ENCODE results near the gene ZP4. TPM values are rescaled to one million over a fixed set of nuclear protein-coding genes. Genes with fewer than 3 reads are reported as not detected.
A peak's percentile ranks its signal among the peaks of the same experiment; 100 is the strongest.

The ZP4 gene
- total RNA-seq, 1 donor from 2014 or later, result not detected

- TF ChIP-seq, protein P1, sequence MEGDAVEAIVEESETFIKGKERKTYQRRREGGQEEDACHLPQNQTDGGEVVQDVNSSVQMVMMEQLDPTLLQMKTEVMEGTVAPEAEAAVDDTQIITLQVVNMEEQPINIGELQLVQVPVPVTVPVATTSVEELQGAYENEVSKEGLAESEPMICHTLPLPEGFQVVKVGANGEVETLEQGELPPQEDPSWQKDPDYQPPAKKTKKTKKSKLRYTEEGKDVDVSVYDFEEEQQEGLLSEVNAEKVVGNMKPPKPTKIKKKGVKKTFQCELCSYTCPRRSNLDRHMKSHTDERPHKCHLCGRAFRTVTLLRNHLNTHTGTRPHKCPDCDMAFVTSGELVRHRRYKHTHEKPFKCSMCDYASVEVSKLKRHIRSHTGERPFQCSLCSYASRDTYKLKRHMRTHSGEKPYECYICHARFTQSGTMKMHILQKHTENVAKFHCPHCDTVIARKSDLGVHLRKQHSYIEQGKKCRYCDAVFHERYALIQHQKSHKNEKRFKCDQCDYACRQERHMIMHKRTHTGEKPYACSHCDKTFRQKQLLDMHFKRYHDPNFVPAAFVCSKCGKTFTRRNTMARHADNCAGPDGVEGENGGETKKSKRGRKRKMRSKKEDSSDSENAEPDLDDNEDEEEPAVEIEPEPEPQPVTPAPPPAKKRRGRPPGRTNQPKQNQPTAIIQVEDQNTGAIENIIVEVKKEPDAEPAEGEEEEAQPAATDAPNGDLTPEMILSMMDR (IDR thresholded peaks at IDR 0.05; ENCODE audit: insufficient read depth, low read length, poor library complexity, severe bottlenecking), result no peak
- no peak overlapping the region for H3K4me3 ChIP-seq (ENCODE audit: low read depth, low read length)
- no peaks in the 10 kb centered on the region for H3K27me3 ChIP-seq (ENCODE audit: control insufficient read depth, insufficient read depth, low read length)
- no peaks in the 10 kb centered on the region for H3K36me3 ChIP-seq (ENCODE audit: control insufficient read depth, insufficient read depth, low read length)
- no peak for DNase-seq (ENCODE audit: low read depth)
These were observed 544 bp upstream of the ZP4 start for GRCh38 chr1:237891266-237891665.

DNA sequence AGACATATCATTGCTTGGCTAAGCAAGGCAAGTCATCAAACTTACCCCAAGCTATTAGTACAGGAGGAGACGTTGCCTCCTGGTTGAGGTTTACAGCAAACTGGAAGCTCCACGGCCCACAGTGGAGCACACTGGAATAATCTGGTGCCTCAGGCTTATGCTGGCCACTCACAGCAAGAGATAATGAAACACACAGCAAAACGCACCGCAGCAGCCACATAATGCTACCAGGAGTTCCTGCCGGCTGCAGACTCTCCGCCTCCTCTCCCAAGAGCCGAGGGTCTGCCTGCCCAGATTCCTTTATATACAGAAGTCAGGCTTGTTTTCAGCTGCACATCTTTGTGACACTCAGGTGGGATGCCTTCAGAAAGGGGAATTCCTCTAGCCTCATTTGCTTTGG is 306 bp downstream of the ZP4 start:
- Histone ChIP-seq H3K36me3 (ENCODE audit: control insufficient read depth, insufficient read depth, low read length) (no peaks in the 10 kb centered on the region), H3K27me3 (ENCODE audit: control insufficient read depth, insufficient read depth, low read length) (no peaks in the 10 kb centered on the region), H3K4me3 (ENCODE audit: low read depth, low read length) (no peak overlapping the region)
- no peak for DNase-seq (ENCODE audit: low read depth)
- TF ChIP-seq, protein P1 (IDR thresholded peaks at IDR 0.05; ENCODE audit: insufficient read depth, low read length, poor library complexity, severe bottlenecking), result no peak

DNA sequence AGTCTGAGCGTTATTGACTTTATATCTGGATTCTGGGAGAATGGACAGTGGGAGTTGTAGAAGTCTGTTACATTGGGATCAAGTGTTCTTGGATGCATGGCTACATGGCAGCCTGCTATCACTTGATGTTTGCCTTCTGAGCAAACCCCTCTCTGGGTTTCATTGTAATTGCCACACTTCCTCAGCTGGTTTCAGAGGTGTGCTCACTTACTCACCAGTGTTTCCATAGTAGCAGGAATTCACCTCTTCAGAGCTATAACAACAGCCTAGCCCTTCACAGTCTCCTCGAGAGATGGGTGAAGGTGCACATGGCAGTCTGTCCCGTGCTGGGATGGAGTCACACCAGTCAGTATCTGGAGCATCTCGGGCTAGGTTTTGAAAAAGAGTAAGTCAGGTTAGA is 2.6 kb downstream of the ZP4 start:
- H3K27me3 ChIP-seq (ENCODE audit: control insufficient read depth, insufficient read depth, low read length), result no peaks in the 10 kb centered on the region
- DNase-seq (ENCODE audit: low read depth), result no peak
- H3K36me3 ChIP-seq (ENCODE audit: control insufficient read depth, insufficient read depth, low read length), result no peaks in the 10 kb centered on the region
- TF ChIP-seq, protein P1 (IDR thresholded peaks at IDR 0.05; ENCODE audit: insufficient read depth, low read length, poor library complexity, severe bottlenecking), result no peak
- no peak overlapping the region for H3K4me3 ChIP-seq (ENCODE audit: low read depth, low read length)

GRCh38 chr1:237887542-237887941 is 3.2 kb downstream of the ZP4 start:
- no peaks in the 10 kb centered on the region for H3K27me3 ChIP-seq (ENCODE audit: control insufficient read depth, insufficient read depth, low read length)
- no peaks in the 10 kb centered on the region for H3K36me3 ChIP-seq (ENCODE audit: control insufficient read depth, insufficient read depth, low read length)
- no peak for DNase-seq (ENCODE audit: low read depth)
- H3K4me3 ChIP-seq (ENCODE audit: low read depth, low read length), result no peak overlapping the region
- TF ChIP-seq, protein P1 (IDR thresholded peaks at IDR 0.05; ENCODE audit: insufficient read depth, low read length, poor library complexity, severe bottlenecking), result no peak

- Histone ChIP-seq H3K36me3 (ENCODE audit: control insufficient read depth, insufficient read depth, low read length) (no peaks in the 10 kb centered on the region), H3K27me3 (ENCODE audit: control insufficient read depth, insufficient read depth, low read length) (no peaks in the 10 kb centered on the region), H3K4me3 (ENCODE audit: low read depth, low read length) (no peak overlapping the region)
- DNase-seq (ENCODE audit: low read depth), result no peak
- TF ChIP-seq, protein P1 (IDR thresholded peaks at IDR 0.05; ENCODE audit: insufficient read depth, low read length, poor library complexity, severe bottlenecking), result no peak
These were observed 6.5 kb downstream of the ZP4 start for GRCh38 chr1:237884237-237884636.

GRCh38 chr1:237879195-237879594 is 11.5 kb downstream of the ZP4 start:
- Histone ChIP-seq H3K27me3 (ENCODE audit: control insufficient read depth, insufficient read depth, low read length) (no peaks in the 10 kb centered on the region), H3K36me3 (ENCODE audit: control insufficient read depth, insufficient read depth, low read length) (no peaks in the 10 kb centered on the region), H3K4me3 (ENCODE audit: low read depth, low read length) (no peak overlapping the region)
- peak; percentile 87 for DNase-seq (ENCODE audit: low read depth)
- TF ChIP-seq, protein P1 (IDR thresholded peaks at IDR 0.05; ENCODE audit: insufficient read depth, low read length, poor library complexity, severe bottlenecking), result no peak

Measured in kidney epithelial cell (primary cell).